Type B pancreatic cell (in vitro differentiated cells): Measurements from ENCODE around the gene MACC1. TPM values are rescaled to one million over a fixed set of nuclear protein-coding genes. Genes with fewer than 3 reads are reported as not detected.

Experiments used
- DNase-seq: peaks from one replicate; pipeline ENCODE4 v3.0.0; 2021; ENCODE audit warnings: mixed read lengths; ENCODE audit not compliant: unreplicated experiment; ENCODE audit errors: extremely low spot score
- H3K27ac Mint-ChIP-seq: 2 replicates; pipeline ENCODE4 v1.8.0; 2021; ENCODE audit warnings: mild to moderate bottlenecking, mixed read lengths
- H3K27me3 Mint-ChIP-seq: 2 replicates; pipeline ENCODE4 v1.8.0; 2021; ENCODE audit warnings: mixed read lengths
- H3K36me3 Mint-ChIP-seq: 2 replicates; pipeline ENCODE4 v1.8.0; 2021; ENCODE audit warnings: mixed read lengths
- H3K4me1 Mint-ChIP-seq: one replicate; pipeline ENCODE4 v1.8.0; 2021; ENCODE audit warnings: mixed read lengths; ENCODE audit not compliant: unreplicated experiment
- H3K4me3 Mint-ChIP-seq: 2 replicates; pipeline ENCODE4 v1.8.0; 2021; ENCODE audit warnings: mild to moderate bottlenecking, mixed read lengths
- H3K9me3 Mint-ChIP-seq: 2 replicates; pipeline ENCODE4 v1.8.0; 2021; ENCODE audit warnings: mixed read lengths
- total RNA-seq: library from RNA; stranded (reverse); gene quantifications from 2 replicates; pipeline ENCODE4 v1.2.1, GENCODE V29; 2021; ENCODE audit warnings: low replicate concordance
- TF ChIP-seq, protein P1 (sequence below): fragments of 200-600 bp; sonication (generic); conservative IDR thresholded peaks from 2 replicates; pipeline ENCODE4 v1.5.0; 2021; ENCODE audit warnings: antibody characterized with exemption, mild to moderate bottlenecking

MACC1 gene
- total RNA-seq, 1 donor from 2014 or later, result 14.8 TPM

DNA sequence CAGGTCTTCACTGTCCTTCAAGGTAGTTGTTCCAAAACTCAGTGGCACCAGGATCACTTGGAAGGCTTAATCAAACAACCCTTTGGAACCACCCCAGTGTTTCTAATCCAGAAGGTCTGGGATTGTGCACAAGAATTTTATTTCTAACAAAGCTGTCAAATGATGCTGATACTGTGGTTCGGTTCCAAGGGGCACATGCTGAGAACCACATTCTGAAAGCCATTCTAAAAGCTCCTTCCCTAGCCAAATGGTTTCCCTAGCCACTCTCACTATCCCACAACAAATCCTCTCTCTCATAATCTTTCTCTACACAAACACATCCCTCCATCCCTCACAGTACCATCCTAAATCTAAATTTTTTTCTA, 52.1 kb downstream of the MACC1 start:
- H3K4me1 Mint-ChIP-seq, result no peaks in the 10 kb centered on the region
- no peak overlapping the region for H3K4me3 Mint-ChIP-seq
- H3K27ac Mint-ChIP-seq, result no peak overlapping the region
- TF ChIP-seq, protein P1, sequence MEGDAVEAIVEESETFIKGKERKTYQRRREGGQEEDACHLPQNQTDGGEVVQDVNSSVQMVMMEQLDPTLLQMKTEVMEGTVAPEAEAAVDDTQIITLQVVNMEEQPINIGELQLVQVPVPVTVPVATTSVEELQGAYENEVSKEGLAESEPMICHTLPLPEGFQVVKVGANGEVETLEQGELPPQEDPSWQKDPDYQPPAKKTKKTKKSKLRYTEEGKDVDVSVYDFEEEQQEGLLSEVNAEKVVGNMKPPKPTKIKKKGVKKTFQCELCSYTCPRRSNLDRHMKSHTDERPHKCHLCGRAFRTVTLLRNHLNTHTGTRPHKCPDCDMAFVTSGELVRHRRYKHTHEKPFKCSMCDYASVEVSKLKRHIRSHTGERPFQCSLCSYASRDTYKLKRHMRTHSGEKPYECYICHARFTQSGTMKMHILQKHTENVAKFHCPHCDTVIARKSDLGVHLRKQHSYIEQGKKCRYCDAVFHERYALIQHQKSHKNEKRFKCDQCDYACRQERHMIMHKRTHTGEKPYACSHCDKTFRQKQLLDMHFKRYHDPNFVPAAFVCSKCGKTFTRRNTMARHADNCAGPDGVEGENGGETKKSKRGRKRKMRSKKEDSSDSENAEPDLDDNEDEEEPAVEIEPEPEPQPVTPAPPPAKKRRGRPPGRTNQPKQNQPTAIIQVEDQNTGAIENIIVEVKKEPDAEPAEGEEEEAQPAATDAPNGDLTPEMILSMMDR, result no peak
- no peak for DNase-seq
- H3K27me3 Mint-ChIP-seq, result no peaks in the 10 kb centered on the region
- H3K9me3 Mint-ChIP-seq, result peaks cover 4% of the 10 kb centered on the region
- peaks cover 3% of the 10 kb centered on the region for H3K36me3 Mint-ChIP-seq

DNA sequence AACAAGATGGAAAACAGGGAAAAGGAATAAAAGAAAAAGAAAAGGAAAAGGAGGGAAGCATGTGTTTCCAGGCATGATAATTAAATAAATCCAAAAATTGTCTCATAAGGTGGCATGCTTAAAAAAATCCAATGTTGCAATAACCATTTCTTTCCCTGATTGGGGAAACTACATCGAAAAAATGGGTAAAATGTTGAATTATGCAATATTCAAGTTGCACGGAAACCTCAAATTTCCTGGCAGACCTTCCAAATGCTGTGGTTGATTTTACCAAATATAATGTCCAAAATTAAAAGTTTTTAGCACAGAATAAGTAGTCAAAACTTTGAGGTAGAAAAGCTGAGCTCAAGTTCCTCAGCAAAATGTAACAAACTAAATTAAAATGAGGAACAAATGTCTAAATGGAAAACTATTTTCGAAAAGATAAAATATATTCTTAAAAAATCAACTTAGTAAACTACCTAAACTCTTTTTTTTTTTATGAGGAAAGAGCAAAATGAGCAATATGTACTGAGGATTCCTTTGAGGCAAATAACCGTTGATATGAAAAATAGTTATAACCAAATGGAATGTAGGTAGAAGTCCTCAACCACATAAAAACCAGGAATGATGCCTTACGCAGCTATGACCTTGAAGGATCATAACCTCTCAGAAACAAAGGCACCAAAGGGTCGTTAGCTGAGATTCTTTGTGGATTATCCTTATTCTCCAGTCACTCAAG, 52.6 kb downstream of the MACC1 start:
- TF ChIP-seq, protein P1, result no peak
- H3K27me3 Mint-ChIP-seq, result no peaks in the 10 kb centered on the region
- H3K4me1 Mint-ChIP-seq, result no peaks in the 10 kb centered on the region
- peaks cover 4% of the 10 kb centered on the region for H3K9me3 Mint-ChIP-seq
- H3K4me3 Mint-ChIP-seq, result no peak overlapping the region
- H3K36me3 Mint-ChIP-seq, result no peaks in the 10 kb centered on the region
- DNase-seq, result no peak
- H3K27ac Mint-ChIP-seq, result no peak overlapping the region

DNA sequence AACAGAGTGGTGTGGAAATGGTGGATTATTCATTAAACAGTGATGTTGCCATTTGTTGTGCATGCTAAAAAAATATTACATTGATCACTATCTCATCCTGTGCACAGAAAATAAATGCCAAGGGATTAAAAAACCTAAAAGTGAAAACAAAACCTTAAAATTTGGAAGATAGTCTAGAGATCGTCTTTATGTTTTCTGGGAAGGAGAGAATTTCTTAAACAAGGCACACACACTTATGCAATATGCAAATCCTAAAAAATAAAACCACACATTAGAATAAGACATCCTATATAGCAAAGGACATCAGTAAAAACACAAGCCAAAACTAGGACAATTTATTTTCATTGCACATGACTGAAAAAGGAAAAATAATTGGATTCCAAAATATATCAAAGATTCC, 54.5 kb downstream of the MACC1 start:
- Mint-ChIP-seq H3K4me3 (no peak overlapping the region), H3K36me3 (peaks cover 4% of the 10 kb centered on the region), H3K4me1 (peaks cover 11% of the 10 kb centered on the region), H3K9me3 (peaks cover 4% of the 10 kb centered on the region), H3K27ac (no peak overlapping the region), H3K27me3 (no peaks in the 10 kb centered on the region)
- TF ChIP-seq, protein P1, result no peak
- no peak for DNase-seq

DNA sequence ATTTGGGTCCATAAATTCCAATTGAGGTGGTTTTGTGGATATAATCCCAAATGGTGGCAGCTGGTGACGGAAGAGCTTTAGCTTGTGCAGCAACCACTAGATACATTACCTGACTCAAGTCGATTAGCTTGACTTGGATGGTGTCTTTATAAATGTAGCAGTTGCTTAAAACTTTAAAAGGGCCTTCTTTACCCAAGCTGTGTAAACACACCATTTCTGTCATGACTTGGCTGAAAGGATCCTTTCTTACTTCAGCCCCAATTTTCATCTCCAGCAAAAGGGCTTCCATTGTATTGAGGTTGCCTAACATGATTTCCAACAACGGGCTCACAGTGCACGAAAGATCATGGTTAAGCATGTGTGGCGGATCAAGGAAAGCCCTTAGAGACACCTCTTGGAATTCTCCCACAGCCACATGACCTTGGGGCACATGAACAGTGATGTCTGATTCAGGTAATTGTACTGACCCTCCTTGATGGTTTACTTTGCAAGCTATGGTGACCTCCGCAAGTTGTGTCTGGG, 57.9 kb downstream of the MACC1 start:
- TF ChIP-seq, protein P1, result no peak
- DNase-seq, result no peak
- peaks cover 11% of the 10 kb centered on the region for H3K4me1 Mint-ChIP-seq
- H3K27me3 Mint-ChIP-seq, result no peaks in the 10 kb centered on the region
- H3K4me3 Mint-ChIP-seq, result no peak overlapping the region
- H3K27ac Mint-ChIP-seq, result no peak overlapping the region
- H3K36me3 Mint-ChIP-seq, result peaks cover 4% of the 10 kb centered on the region
- no peaks in the 10 kb centered on the region for H3K9me3 Mint-ChIP-seq

DNA sequence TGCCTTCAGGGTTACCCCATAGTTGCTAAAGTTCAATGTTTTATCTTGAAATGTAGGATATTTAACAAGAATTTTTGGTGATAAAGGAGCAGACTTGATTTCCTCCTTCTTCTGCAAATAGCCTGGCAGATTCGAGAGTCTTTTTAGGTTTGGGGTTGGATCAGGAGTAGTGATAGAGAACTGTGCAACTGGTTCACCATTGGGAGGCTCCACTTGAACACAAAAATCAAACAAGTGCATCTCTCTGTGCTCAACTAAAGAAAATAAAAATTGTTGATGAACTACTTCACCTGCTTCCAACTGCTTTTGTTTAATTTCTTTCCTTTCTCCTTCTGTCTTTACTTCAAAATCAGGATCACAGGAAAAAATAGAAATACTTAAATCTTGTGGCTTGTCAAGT, 58.5 kb downstream of the MACC1 start:
- TF ChIP-seq, protein P1, result peak; percentile 27
- no peak for DNase-seq
- Mint-ChIP-seq H3K9me3 (no peaks in the 10 kb centered on the region), H3K36me3 (peaks cover 4% of the 10 kb centered on the region), H3K4me1 (peaks cover 11% of the 10 kb centered on the region), H3K27ac (peak overlapping the region; percentile 4), H3K27me3 (no peaks in the 10 kb centered on the region), H3K4me3 (no peak overlapping the region)
